Prostate gland (tissue), 2 donors: ENCODE measurements around the gene UTP4.

ENCODE experiments used
- POLR2A ChIP-seq: fragments of 450-650 bp; IDR thresholded peaks from one replicate; pipeline ENCODE4 v1.6.1; 2016; ENCODE audit warnings: antibody characterized with exemption, mild to moderate bottlenecking
- POLR2AphosphoS5 ChIP-seq: sonication (generic); formaldehyde crosslinking; IDR thresholded peaks from one replicate; pipeline ENCODE4 v1.6.1; 2017; ENCODE audit warnings: antibody characterized with exemption
- TF ChIP-seq, protein P1 (sequence below), 4 experiments: fragments of 200-600 bp in 2 of 4; fragments of 450-650 bp in 2 of 4; sonication (generic) in 2 of 4; IDR thresholded peaks; 1 replicate in 3 of 4; 2 replicates in 1 of 4; pipeline ENCODE4 v1.5.1; 2016 to 2019; ENCODE audit warnings: antibody characterized with exemption in 4 of 4, mild to moderate bottlenecking in 2 of 4, moderate library complexity in 2 of 4

DNA sequence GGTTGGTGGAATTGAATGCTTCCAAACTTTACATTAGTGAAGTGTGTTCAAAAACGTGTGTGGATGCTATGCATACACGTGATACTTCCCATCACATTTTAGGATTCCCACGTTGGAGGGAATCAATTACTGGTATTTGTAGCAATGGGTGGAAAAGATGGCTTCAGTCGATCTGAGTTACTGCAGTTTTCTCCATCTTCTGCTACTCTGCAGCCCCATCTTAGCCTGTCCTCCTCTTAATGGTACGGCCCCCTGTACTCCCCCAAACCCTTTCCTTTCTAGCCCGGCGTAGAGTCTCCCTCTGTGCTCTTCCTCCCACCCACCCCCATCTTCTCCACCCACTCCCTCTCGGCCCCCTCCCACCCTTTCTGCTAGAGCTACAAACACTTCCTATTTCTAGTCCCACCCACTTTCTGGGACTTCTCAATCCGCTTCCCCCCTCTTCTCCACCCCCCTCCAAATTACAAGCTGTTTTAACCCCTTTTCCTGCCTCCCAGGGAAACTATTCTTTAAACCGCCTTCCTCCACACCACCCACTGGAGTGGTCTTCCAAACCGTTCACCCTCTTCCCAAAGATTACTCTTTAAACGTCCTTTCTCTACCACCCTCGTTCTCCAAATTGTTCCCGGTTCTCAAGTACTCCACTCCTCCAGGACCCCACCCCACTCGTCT is 1.1 kb upstream of the UTP4 start:
- TF ChIP-seq, protein P1, sequence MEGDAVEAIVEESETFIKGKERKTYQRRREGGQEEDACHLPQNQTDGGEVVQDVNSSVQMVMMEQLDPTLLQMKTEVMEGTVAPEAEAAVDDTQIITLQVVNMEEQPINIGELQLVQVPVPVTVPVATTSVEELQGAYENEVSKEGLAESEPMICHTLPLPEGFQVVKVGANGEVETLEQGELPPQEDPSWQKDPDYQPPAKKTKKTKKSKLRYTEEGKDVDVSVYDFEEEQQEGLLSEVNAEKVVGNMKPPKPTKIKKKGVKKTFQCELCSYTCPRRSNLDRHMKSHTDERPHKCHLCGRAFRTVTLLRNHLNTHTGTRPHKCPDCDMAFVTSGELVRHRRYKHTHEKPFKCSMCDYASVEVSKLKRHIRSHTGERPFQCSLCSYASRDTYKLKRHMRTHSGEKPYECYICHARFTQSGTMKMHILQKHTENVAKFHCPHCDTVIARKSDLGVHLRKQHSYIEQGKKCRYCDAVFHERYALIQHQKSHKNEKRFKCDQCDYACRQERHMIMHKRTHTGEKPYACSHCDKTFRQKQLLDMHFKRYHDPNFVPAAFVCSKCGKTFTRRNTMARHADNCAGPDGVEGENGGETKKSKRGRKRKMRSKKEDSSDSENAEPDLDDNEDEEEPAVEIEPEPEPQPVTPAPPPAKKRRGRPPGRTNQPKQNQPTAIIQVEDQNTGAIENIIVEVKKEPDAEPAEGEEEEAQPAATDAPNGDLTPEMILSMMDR (IDR thresholded peaks at IDR 0.05): no peak
- TF ChIP-seq POLR2A (no peak), POLR2AphosphoS5 (no peak)
